ENCODE data around the gene DYNC2I2.

DNA sequence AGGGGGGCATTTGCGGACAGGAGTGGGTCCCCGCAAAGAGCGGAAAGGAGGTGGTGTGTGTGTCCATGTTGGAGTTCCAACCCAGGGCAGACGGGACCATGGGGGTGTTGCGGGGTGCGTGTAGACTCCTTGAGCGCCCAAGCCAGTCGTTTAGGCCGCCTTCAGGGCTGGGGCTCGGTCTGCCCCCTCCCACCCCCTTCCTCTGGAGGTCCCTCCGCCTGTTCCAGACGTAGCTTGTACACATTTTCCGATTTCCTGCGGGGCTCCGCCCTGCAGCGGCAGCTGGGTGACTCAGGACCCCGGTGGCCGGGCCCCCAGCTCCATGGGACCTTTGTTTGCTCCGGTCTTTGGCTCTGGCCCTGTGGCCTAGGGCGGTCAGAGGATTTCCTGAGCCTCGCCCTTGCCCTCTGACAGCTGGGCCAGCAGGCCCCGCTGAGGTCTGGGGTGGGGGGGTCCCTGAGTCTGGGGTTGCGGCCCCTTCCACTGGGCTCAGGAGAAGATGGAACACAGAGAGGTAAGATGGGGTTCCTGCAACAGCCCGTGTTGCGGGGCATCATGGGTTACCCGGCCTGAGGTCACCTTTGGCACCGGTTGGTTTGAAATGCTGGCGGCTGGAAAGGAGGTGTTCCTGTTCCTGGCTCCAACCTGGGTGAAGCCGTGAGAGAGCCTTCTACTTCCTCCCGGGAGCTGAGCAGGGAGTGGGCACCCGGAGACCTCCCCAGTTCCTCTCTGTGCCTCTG lies 47.1 kb upstream of the DYNC2I2 start:
- TF ChIP-seq ZNF274 (IDR thresholded peaks at IDR 0.05; ENCODE audit: low read depth, low read length), result no peak
- TF ChIP-seq SUZ12 (IDR thresholded peaks at IDR 0.05; ENCODE audit: extremely low read depth, insufficient read depth, insufficient read length), result no peak
